Ectodermal cell (in vitro differentiated cells): ENCODE data around the gene HOXD8.

Source experiments
- H3K27ac ChIP-seq: 2 replicates; pipeline ENCODE4 v1.7.0; 2013; ENCODE audit warnings: mild to moderate bottlenecking, low read depth, low read length; ENCODE audit not compliant: insufficient read depth, poor library complexity, severe bottlenecking
- H3K27me3 ChIP-seq: 2 replicates; pipeline ENCODE4 v1.7.0; 2013; ENCODE audit warnings: mild to moderate bottlenecking, low read length; ENCODE audit not compliant: insufficient read depth, control insufficient read depth, poor library complexity, severe bottlenecking
- H3K36me3 ChIP-seq: one replicate; pipeline ENCODE4 v1.7.0; 2013; ENCODE audit warnings: low read length; ENCODE audit not compliant: control insufficient read depth, insufficient read depth
- H3K4me1 ChIP-seq: one replicate; pipeline ENCODE4 v1.7.0; 2013; ENCODE audit warnings: low read length; ENCODE audit not compliant: control insufficient read depth, insufficient read depth
- H3K4me3 ChIP-seq: 2 replicates; pipeline ENCODE4 v1.7.0; 2013; ENCODE audit warnings: low read depth, low read length, control low read depth; ENCODE audit not compliant: insufficient read depth
- H3K9me3 ChIP-seq: 2 replicates; pipeline ENCODE4 v1.7.0; 2013; ENCODE audit warnings: mild to moderate bottlenecking, low read length, moderate library complexity; ENCODE audit not compliant: control insufficient read depth
- WGBS, 2 experiments: methylation state at CpG; one replicate each; pipeline ENCODE4 v1.1.7; 2013; ENCODE audit warnings: missing lambda C conversion rate in 2 of 2; 5-methylcytosine and 5-hydroxymethylcytosine counted together

Gene HOXD8

DNA sequence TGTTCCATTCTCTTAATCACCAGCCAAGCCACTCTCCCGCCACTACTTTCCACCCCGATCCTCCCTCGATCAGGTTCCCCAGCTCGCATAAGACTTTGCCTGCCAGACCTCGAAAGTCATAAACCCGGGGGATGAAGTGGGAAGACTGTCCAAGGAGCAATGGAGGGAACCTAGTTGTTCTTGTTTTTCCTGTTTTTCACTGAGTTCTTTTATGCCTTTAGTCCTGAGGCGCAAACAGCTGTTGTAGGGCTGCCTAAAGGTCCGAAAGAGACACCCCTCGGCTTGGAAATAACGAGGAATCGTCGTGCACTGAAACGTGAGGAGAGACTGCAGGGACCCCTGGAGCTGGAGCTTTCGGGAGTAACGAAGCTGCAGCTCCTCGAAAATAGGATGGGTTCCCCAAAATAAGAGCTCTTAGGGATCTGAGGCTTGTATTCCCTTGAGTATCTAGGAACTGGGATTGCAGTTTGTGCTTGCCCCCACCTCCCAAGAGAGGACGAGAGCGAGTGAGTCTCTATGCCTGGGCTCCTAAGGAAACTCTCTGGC lies 31.6 kb upstream of the HOXD8 start:
- H3K4me3 ChIP-seq = no peak overlapping the region
- H3K4me1 ChIP-seq = no peaks in the 10 kb centered on the region
- H3K36me3 ChIP-seq = no peaks in the 10 kb centered on the region
- peaks cover 100% of the 10 kb centered on the region for H3K27me3 ChIP-seq
- H3K9me3 ChIP-seq = no peaks in the 10 kb centered on the region
- WGBS, 2 experiments = 1 to 2% methylated on average over 18 of the region's 18 CpGs
- no peak overlapping the region for H3K27ac ChIP-seq

DNA sequence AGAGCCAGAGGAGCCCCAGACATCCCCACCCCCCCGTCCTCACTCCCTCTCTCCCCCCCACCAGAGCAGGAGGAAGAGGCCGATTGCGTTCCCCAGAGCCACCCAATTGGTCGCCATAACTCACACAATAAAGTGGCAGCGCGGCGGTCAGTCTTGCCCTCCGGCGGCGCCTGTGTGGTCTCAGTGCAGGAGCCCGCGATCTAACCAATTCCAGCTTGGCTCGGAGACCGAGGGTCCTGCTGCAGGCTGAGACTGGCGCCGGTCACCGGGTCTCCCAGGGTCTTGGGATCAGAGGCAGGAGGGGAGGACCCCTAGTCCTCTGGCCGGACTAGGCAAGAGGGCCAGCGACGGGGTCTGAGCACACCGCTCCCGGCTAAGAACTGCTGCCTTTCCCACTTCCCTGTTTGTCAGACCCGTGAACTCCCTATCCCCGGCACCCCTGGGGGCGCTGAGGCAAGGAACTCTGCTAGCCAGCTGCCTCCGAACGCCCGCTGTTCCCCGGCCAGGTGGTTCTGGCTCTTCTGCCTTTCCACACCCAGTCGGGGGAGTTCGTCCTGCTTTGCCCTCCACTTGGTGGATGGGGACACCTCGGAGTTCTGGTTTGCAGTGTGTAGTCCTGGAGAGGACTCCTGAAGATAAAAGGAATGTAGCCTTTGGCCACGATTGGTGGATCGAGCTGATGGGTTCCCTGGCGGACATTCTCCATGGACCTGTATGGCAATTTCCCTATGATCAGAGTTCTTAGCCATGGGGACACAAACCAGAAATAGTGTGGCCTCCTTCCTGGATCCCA lies 30.9 kb upstream of the HOXD8 start:
- Histone ChIP-seq H3K27ac (no peak overlapping the region), H3K4me3 (no peak overlapping the region), H3K27me3 (peaks cover 100% of the 10 kb centered on the region), H3K4me1 (no peaks in the 10 kb centered on the region), H3K9me3 (no peaks in the 10 kb centered on the region), H3K36me3 (no peaks in the 10 kb centered on the region)
- WGBS, 2 experiments = 2% methylated on average over 35 of the region's 35 CpGs

- no peaks in the 10 kb centered on the region for H3K4me1 ChIP-seq
- no peak overlapping the region for H3K27ac ChIP-seq
- no peaks in the 10 kb centered on the region for H3K36me3 ChIP-seq
- 3 to 5% methylated on average over 30 of the region's 30 CpGs for WGBS, 2 experiments
- H3K4me3 ChIP-seq = no peak overlapping the region
- peaks cover 100% of the 10 kb centered on the region for H3K27me3 ChIP-seq
- no peaks in the 10 kb centered on the region for H3K9me3 ChIP-seq
These were observed 30.3 kb upstream of the HOXD8 start for GRCh38 chr2:176099159-176099727.

DNA sequence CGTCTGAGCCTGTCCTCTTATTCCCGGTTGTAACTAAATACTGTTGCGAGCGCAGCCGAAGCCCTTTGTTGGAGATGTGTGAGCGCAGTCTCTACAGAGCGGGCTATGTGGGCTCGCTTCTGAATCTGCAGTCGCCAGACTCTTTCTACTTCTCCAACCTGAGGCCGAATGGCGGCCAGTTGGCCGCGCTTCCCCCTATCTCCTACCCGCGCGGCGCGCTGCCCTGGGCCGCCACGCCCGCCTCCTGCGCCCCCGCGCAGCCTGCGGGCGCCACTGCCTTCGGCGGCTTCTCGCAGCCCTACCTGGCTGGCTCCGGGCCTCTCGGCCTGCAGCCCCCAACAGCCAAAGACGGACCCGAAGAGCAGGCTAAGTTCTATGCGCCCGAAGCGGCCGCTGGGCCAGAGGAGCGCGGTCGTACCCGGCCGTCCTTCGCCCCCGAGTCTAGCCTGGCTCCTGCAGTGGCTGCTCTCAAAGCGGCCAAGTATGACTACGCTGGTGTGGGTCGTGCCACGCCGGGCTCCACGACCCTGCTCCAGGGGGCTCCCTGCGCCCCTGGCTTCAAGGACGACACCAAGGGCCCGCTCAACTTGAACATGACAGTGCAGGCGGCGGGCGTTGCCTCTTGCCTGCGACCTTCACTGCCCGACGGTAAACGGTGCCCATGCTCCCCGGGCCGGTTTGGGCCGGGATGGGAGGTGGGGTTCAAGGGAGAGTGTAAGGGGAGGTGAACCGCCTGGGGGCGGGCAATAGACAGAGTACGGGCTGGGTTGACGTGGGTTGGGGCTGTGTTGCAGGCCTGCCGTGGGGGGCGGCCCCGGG lies 29.6 kb upstream of the HOXD8 start, which contains the start of gene HOXD12:
Gene HOXD12 (plus strand): TSS at position 68 of the 819 bp plus-strand sequence. CDS start 7 bp downstream, at position 75.
- WGBS, 2 experiments = 2 to 3% methylated on average over 70 of the region's 70 CpGs
- H3K27ac ChIP-seq = no peak within 1 kb of the TSS
- no peak within 1 kb of the TSS for H3K4me3 ChIP-seq
- H3K9me3 ChIP-seq = no peaks in the 10 kb centered on the region
- H3K4me1 ChIP-seq = no peaks in the 10 kb centered on the region
- peaks cover 100% of the 10 kb centered on the region for H3K27me3 ChIP-seq
- no peaks in the 10 kb centered on the region for H3K36me3 ChIP-seq

DNA sequence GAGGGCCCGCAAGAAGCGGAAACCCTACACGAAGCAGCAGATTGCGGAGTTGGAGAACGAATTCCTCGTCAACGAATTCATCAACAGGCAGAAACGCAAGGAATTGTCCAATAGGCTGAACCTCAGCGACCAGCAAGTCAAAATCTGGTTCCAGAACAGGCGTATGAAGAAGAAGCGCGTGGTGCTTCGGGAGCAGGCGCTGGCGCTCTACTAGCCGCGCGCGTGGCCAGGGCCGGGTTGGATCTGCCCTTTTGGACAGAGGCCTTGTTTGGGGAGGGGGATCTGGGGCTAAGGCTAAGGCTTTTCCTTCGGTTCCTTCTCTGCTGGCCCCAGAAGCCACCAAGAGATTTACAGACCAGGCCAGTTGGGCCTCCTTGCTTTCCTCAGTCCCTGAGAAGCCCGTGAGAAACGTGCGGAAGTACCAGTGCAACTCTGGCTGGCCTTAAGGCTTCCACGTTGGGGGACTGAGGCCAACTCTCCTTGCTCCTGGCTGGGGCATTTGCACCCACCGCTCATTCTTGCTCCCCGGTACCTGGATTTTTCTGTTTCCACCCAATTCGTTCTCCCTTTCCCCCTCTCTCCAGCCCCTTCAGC lies 28.9 kb upstream of the HOXD8 start:
- no peak overlapping the region for H3K27ac ChIP-seq
- H3K4me3 ChIP-seq = no peak overlapping the region
- H3K4me1 ChIP-seq = no peaks in the 10 kb centered on the region
- 6 to 7% methylated on average over 28 of the region's 28 CpGs for WGBS, 2 experiments
- no peaks in the 10 kb centered on the region for H3K9me3 ChIP-seq
- H3K27me3 ChIP-seq = peaks cover 100% of the 10 kb centered on the region
- H3K36me3 ChIP-seq = no peaks in the 10 kb centered on the region

DNA sequence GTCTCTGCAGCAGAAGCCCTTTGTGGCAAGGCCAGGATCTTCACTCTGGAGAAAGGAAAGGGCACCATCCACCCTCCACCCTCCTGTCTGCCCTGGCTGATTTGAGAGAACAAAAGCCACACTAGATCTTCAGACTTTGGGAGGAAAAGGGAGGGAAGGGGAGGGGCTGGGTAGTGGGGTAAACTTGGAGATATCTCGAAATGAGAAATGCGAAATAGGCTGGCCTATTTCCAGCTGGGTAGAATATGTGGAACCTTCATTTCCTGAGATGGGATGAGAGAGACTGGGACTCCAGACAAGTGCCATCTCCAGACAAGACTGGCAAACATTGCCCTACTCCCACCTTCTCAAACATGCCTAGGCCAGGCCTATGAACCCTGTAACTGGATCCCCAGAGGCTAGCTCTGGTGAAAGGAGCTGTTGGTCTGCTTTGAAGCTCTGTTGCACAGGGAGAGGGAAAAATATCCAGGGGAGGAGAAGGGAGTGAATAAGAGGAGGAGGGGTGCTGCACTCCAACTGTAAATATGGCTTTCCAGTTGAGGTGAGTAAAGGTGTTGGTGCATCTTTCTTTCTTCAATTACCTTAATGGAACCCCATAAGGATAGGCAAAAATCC lies 28.2 kb upstream of the HOXD8 start:
- no peak overlapping the region for H3K27ac ChIP-seq
- WGBS, 2 experiments = 13 to 14% methylated on average over 2 of the region's 2 CpGs
- H3K4me1 ChIP-seq = no peaks in the 10 kb centered on the region
- H3K27me3 ChIP-seq = peaks cover 100% of the 10 kb centered on the region
- no peaks in the 10 kb centered on the region for H3K36me3 ChIP-seq
- H3K9me3 ChIP-seq = no peaks in the 10 kb centered on the region
- H3K4me3 ChIP-seq = no peak overlapping the region

- H3K27me3 ChIP-seq = peaks cover 100% of the 10 kb centered on the region
- H3K36me3 ChIP-seq = no peaks in the 10 kb centered on the region
- H3K4me1 ChIP-seq = no peaks in the 10 kb centered on the region
- WGBS, 2 experiments = 23 to 28% methylated on average over 5 of the region's 5 CpGs
- H3K9me3 ChIP-seq = no peaks in the 10 kb centered on the region
- no peak overlapping the region for H3K4me3 ChIP-seq
- H3K27ac ChIP-seq = no peak overlapping the region
These were observed 27.7 kb upstream of the HOXD8 start for GRCh38 chr2:176101842-176102241.

DNA sequence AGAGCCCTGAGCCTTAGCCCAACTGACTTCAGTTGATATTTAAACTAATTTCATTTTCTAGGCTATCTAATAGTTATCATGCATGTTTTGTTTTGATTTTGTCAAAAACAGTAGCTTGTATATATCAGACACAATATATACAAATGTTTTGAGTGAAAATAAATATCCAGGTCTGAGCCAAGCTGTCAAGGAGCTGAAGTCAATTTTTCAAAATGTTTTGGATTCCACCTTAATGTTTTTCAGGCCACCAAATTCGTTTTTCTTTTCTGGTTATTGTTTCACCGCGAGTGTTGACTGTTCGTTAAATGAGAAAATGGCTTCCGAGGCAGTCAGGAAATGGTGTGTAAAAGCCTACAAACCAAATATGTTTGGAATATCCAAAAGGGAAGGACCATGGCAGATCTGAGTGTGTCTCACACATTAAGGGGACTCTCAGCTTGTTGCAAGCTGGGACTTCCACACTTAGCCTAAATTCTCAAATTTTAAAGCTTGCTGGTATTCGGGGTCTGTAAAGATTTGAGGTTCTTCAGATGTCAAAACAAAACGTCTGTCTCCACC lies 27.1 kb upstream of the HOXD8 start:
- WGBS, 2 experiments = 18 to 20% methylated on average over 7 of the region's 7 CpGs
- no peak overlapping the region for H3K4me3 ChIP-seq
- H3K27me3 ChIP-seq = peaks cover 100% of the 10 kb centered on the region
- H3K27ac ChIP-seq = no peak overlapping the region
- no peaks in the 10 kb centered on the region for H3K36me3 ChIP-seq
- no peaks in the 10 kb centered on the region for H3K4me1 ChIP-seq
- H3K9me3 ChIP-seq = no peaks in the 10 kb centered on the region

- Histone ChIP-seq H3K36me3 (no peaks in the 10 kb centered on the region), H3K9me3 (no peaks in the 10 kb centered on the region), H3K4me1 (no peaks in the 10 kb centered on the region), H3K27ac (no peak overlapping the region), H3K27me3 (peaks cover 100% of the 10 kb centered on the region), H3K4me3 (no peak overlapping the region)
- 3 to 7% methylated on average over 4 of the region's 7 CpGs for WGBS, 2 experiments
These were observed 26.3 kb upstream of the HOXD8 start for GRCh38 chr2:176103194-176103593.
